ENCODE data around the gene ARHGAP31. TPM values are rescaled to one million over a fixed set of nuclear protein-coding genes. Genes with fewer than 3 reads are reported as not detected.

Gene ARHGAP31
- total RNA-seq, 1 experiment from 2014 or later = 0.48 TPM

GRCh38 chr3:119401503-119402440 is 107.6 kb downstream of the ARHGAP31 start:
- Histone ChIP-seq H3K4me2 (no peak overlapping the region), H3K36me3 (ENCODE audit: low read depth) (no peaks in the 10 kb centered on the region), H3K9me3 (ENCODE audit: insufficient read depth, low read depth) (no peaks in the 10 kb centered on the region), H3K79me2 (ENCODE audit: low read depth) (no peaks in the 10 kb centered on the region), H4K20me1 (ENCODE audit: insufficient read depth) (no peaks in the 10 kb centered on the region), H3K9me2 (ENCODE audit: insufficient read depth) (no peaks in the 10 kb centered on the region), H3K27ac (no peak overlapping the region), H2AFZ (no peak overlapping the region), H3F3A (ENCODE audit: insufficient read depth, low read depth) (no peaks in the 10 kb centered on the region), H3K4me3 (no peak overlapping the region), H3K4me1 (replicated peaks; ENCODE audit: insufficient read depth) (no peaks in the 10 kb centered on the region), H3K27me3 (ENCODE audit: insufficient read depth, low read depth) (no peaks in the 10 kb centered on the region)
- no peak for TF ChIP-seq EZH2 (IDR thresholded peaks at IDR 0.05; ENCODE audit: low read depth)
- TF ChIP-seq CTCF (conservative IDR thresholded peaks at IDR 0.05) = no peak
- ChIA-PET POLR2A (ENCODE audit: unreplicated experiment) (no interaction called here), CTCF (no interaction called here)
- DNase-seq = no peak
- intact Hi-C loops (cut with micrococcal nuclease; ENCODE audit: unreplicated experiment) = no loop called here
- no TSS peak for BruUV-seq (replicated peaks)

- Histone ChIP-seq H3K27me3 (ENCODE audit: insufficient read depth, low read depth) (no peaks in the 10 kb centered on the region), H3K9me3 (ENCODE audit: insufficient read depth, low read depth) (no peaks in the 10 kb centered on the region), H3K79me2 (ENCODE audit: low read depth) (no peaks in the 10 kb centered on the region), H3K9me2 (ENCODE audit: insufficient read depth) (no peaks in the 10 kb centered on the region), H3K27ac (no peak overlapping the region), H3F3A (ENCODE audit: insufficient read depth, low read depth) (no peaks in the 10 kb centered on the region), H4K20me1 (ENCODE audit: insufficient read depth) (no peaks in the 10 kb centered on the region), H3K4me1 (replicated peaks; ENCODE audit: insufficient read depth) (no peaks in the 10 kb centered on the region), H3K4me3 (no peak overlapping the region), H3K36me3 (ENCODE audit: low read depth) (no peaks in the 10 kb centered on the region), H2AFZ (no peak overlapping the region), H3K4me2 (no peak overlapping the region)
- CTCF ChIA-PET = no interaction called here
- DNase-seq = no peak
- BruUV-seq (replicated peaks) = no TSS peak
- intact Hi-C loops (cut with micrococcal nuclease; ENCODE audit: unreplicated experiment) = no loop called here
- POLR2A ChIA-PET (ENCODE audit: unreplicated experiment) = no interaction called here
- TF ChIP-seq EZH2 (IDR thresholded peaks at IDR 0.05; ENCODE audit: low read depth) (no peak), CTCF (conservative IDR thresholded peaks at IDR 0.05) (no peak)
These were observed 108.6 kb downstream of the ARHGAP31 start for GRCh38 chr3:119402791-119403190.

DNA sequence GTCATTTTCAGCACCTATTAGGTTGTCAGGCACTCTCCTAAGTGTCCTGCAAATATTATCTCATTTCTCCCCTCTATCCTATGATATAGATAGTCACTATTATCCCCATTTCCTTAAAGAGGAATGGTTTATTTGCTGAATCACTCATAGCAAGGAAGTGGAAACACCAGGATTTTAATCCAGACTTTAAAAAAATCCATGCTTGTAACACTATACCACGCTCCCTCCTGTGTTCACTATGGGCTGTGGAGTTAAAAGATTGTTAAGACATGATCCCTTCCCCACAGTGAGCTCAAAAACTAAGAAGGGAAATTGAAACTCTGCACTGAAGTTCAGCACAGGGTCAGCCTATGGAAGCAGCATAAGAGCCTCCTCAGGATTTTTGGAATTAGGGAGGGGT is 109.0 kb downstream of the ARHGAP31 start:
- ChIA-PET CTCF (no interaction called here), POLR2A (ENCODE audit: unreplicated experiment) (no interaction called here)
- no peaks in the 10 kb centered on the region for H3K36me3 ChIP-seq (ENCODE audit: low read depth)
- H3K27me3 ChIP-seq (ENCODE audit: insufficient read depth, low read depth) = no peaks in the 10 kb centered on the region
- H4K20me1 ChIP-seq (ENCODE audit: insufficient read depth) = no peaks in the 10 kb centered on the region
- TF ChIP-seq CTCF (conservative IDR thresholded peaks at IDR 0.05) = no peak
- no peak for TF ChIP-seq EZH2 (IDR thresholded peaks at IDR 0.05; ENCODE audit: low read depth)
- no peak overlapping the region for H3K4me2 ChIP-seq
- H3K27ac ChIP-seq = no peak overlapping the region
- no TSS peak for BruUV-seq (replicated peaks)
- no peak overlapping the region for H3K4me3 ChIP-seq
- H3K79me2 ChIP-seq (ENCODE audit: low read depth) = no peaks in the 10 kb centered on the region
- no peak for DNase-seq
- H2AFZ ChIP-seq = no peak overlapping the region
- H3K9me3 ChIP-seq (ENCODE audit: insufficient read depth, low read depth) = no peaks in the 10 kb centered on the region
- intact Hi-C loops (cut with micrococcal nuclease; ENCODE audit: unreplicated experiment) = no loop called here
- H3F3A ChIP-seq (ENCODE audit: insufficient read depth, low read depth) = no peaks in the 10 kb centered on the region
- no peaks in the 10 kb centered on the region for H3K9me2 ChIP-seq (ENCODE audit: insufficient read depth)
- no peaks in the 10 kb centered on the region for H3K4me1 ChIP-seq (replicated peaks; ENCODE audit: insufficient read depth)
